Esophagus muscularis mucosa (tissue), 4 donors: ENCODE measurements around the gene TRIM63. TPM values are rescaled to one million over a fixed set of nuclear protein-coding genes. Genes with fewer than 3 reads are reported as not detected.

Experiments used
- DNase-seq: peaks from one replicate; pipeline ENCODE4 v3.0.0-alpha.2; 2017; ENCODE audit errors: extremely low spot score
- H3K27ac ChIP-seq, 4 donors: fragments of 200-600 bp; sonication (generic); replicated peaks in 1 of 4; 1 replicate in 3 of 4; 2 replicates in 1 of 4; pipeline ENCODE4 v1.5.1; 2016 to 2019; ENCODE audit warnings: mild to moderate bottlenecking in 1 of 4
- H3K27me3 ChIP-seq, 4 donors: fragments of 200-600 bp; sonication (generic); one replicate each; pipeline versions ENCODE4 v1.5.1 to v1.6.0; 2016 to 2019
- H3K36me3 ChIP-seq, 4 donors: fragments of 200-600 bp; sonication (generic); one replicate each; pipeline ENCODE4 v1.5.1; 2016 to 2019
- H3K4me1 ChIP-seq, 4 donors: fragments of 200-600 bp; sonication (generic); one replicate each; pipeline ENCODE4 v1.5.1; 2016 to 2019
- H3K4me3 ChIP-seq, 4 donors: fragments of 200-600 bp; sonication (generic); 1 replicate in 2 of 4; 2 replicates in 2 of 4; pipeline ENCODE4 v1.5.1; 2016 to 2019; ENCODE audit warnings: mild to moderate bottlenecking in 4 of 4, moderate library complexity in 1 of 4
- H3K9me3 ChIP-seq, 4 donors: fragments of 200-600 bp; sonication (generic); 1 replicate in 3 of 4; 2 replicates in 1 of 4; pipeline ENCODE4 v1.5.1; 2016 to 2019
- EP300 ChIP-seq: sonication (generic); formaldehyde crosslinking; IDR thresholded peaks from one replicate; pipeline ENCODE4 v1.6.1; 2017; ENCODE audit warnings: antibody characterized with exemption
- POLR2A ChIP-seq: fragments of 450-650 bp; IDR thresholded peaks from one replicate; pipeline ENCODE4 v1.6.1; 2017; ENCODE audit warnings: antibody characterized with exemption, moderate library complexity, mild to moderate bottlenecking, low read depth
- POLR2AphosphoS5 ChIP-seq, 2 donors: sonication (generic); formaldehyde crosslinking; IDR thresholded peaks; one replicate each; pipeline ENCODE4 v1.6.1; 2017; ENCODE audit warnings: antibody characterized with exemption in 2 of 2
- WGBS: methylation state at CpG from one replicate; pipeline ENCODE4 v1.1.5; 2018; 5-methylcytosine and 5-hydroxymethylcytosine counted together
- intact Hi-C: fragments of 100-400 bp; cut with DNase I; formaldehyde crosslinking; loops from one replicate; pipeline ENCODE4 v1.15.1; 2023
- total RNA-seq, 4 donors: library from RNA; depleted of rRNA; stranded (reverse); fragments of >200 nt; gene quantifications; one replicate each; pipeline versions ENCODE4 v1.1.0 to v1.2.1, GENCODE V29; 2016
- TF ChIP-seq, protein P1 (sequence below), 3 experiments: fragments of 200-600 bp in 2 of 3; fragments of 450-650 bp in 1 of 3; sonication (generic) in 2 of 3; IDR thresholded peaks; one replicate each; pipeline ENCODE4 v1.5.1; 2017 to 2019; ENCODE audit warnings: antibody characterized with exemption in 3 of 3, mild to moderate bottlenecking in 2 of 3, moderate library complexity in 1 of 3

TRIM63 gene
- total RNA-seq, 4 donors from 2014 or later = 0.42 to 4.1 (median 2.1) TPM; not detected in 1

DNA sequence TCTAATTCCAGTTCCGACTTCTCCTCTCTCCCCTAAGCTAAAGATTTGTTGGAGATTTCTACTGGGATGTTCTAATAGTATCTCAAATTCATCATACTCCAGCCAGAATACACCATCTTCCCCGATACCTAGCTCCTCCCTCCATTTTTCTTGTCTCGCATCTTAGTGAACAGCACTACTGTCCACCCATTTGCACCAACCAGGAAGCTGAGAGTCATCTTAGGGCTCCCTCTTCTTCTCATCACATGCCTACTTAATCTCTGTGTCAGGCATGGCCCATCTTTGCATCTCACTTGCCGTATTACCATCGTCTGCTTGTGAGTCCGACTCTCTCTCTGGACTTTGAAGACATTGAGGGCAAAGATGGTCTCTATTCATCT lies 3.5 kb upstream of the TRIM63 start:
- no peak overlapping the region for H3K27ac ChIP-seq
- H3K36me3 ChIP-seq = peaks cover 0 to 7% (median 0%) of the 10 kb centered on the region in 4 donors
- no peak overlapping the region for H3K4me3 ChIP-seq
- intact Hi-C loops = no loop called here
- no peaks in the 10 kb centered on the region for H3K4me1 ChIP-seq
- DNase-seq = no peak
- WGBS = 95% methylated on average over 6 of the region's 6 CpGs
- no peaks in the 10 kb centered on the region for H3K9me3 ChIP-seq
- no peak for TF ChIP-seq POLR2A
- TF ChIP-seq, protein P1, sequence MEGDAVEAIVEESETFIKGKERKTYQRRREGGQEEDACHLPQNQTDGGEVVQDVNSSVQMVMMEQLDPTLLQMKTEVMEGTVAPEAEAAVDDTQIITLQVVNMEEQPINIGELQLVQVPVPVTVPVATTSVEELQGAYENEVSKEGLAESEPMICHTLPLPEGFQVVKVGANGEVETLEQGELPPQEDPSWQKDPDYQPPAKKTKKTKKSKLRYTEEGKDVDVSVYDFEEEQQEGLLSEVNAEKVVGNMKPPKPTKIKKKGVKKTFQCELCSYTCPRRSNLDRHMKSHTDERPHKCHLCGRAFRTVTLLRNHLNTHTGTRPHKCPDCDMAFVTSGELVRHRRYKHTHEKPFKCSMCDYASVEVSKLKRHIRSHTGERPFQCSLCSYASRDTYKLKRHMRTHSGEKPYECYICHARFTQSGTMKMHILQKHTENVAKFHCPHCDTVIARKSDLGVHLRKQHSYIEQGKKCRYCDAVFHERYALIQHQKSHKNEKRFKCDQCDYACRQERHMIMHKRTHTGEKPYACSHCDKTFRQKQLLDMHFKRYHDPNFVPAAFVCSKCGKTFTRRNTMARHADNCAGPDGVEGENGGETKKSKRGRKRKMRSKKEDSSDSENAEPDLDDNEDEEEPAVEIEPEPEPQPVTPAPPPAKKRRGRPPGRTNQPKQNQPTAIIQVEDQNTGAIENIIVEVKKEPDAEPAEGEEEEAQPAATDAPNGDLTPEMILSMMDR (IDR thresholded peaks at IDR 0.05) = no peak
- TF ChIP-seq EP300 = no peak
- TF ChIP-seq POLR2AphosphoS5 (IDR thresholded peaks at IDR 0.05) = no peak
- peaks cover 0 to 66% (median 0%) of the 10 kb centered on the region in 4 donors for H3K27me3 ChIP-seq

DNA sequence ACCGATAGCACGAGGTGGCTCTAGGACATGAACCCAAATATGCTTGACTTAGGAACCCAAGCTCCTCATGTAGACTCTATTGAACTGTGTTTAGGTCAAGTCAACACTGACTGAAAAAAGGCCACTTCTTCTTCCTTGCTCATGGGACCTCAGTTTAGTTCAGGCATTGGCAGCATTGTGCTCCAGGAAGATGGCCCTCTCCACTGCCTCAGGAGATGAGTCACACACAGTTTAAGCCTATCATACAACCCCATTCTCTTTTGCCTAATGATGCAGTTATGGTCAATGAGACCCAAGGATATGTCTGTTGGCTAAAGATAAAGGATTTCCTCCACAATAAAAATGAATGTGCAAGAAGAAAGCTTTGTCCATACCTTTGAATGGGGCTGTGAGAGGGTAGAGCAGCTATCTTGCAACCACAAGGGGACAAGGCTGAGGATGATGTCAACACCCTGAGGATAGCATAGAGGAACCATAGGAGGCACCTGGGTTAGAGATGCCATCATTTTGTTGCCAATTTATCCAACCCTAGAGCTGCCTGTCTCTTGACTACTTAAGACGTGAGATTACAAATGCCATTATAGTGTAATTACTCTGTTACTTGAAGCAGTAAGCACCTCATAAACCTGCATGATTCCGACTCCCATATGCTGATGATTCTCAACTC lies 3.0 kb upstream of the TRIM63 start:
- Histone ChIP-seq H3K9me3 (no peaks in the 10 kb centered on the region), H3K4me1 (no peaks in the 10 kb centered on the region), H3K27ac (no peak overlapping the region), H3K36me3 (peaks cover 0 to 13% (median 0%) of the 10 kb centered on the region in 4 donors), H3K4me3 (no peak overlapping the region), H3K27me3 (peaks cover 0 to 63% (median 0%) of the 10 kb centered on the region in 4 donors)
- DNase-seq = no peak
- no peak for TF ChIP-seq POLR2A
- no peak for TF ChIP-seq POLR2AphosphoS5 (IDR thresholded peaks at IDR 0.05)
- no peak for TF ChIP-seq EP300
- TF ChIP-seq, protein P1 (IDR thresholded peaks at IDR 0.05) = no peak
- 91% methylated on average over 4 of the region's 4 CpGs for WGBS
- intact Hi-C loops = no loop called here

GRCh38 chr1:26069941-26070295 lies 2.5 kb upstream of the TRIM63 start:
- H3K27me3 ChIP-seq = peaks cover 0 to 58% (median 0%) of the 10 kb centered on the region in 4 donors
- peaks cover 0 to 18% (median 0%) of the 10 kb centered on the region in 4 donors for H3K36me3 ChIP-seq
- H3K4me3 ChIP-seq = no peak overlapping the region
- H3K9me3 ChIP-seq = no peaks in the 10 kb centered on the region
- H3K4me1 ChIP-seq = no peaks in the 10 kb centered on the region
- no peak for DNase-seq
- 86% methylated on average over 1 of the region's 1 CpG for WGBS
- H3K27ac ChIP-seq = no peak overlapping the region
- TF ChIP-seq POLR2AphosphoS5 (IDR thresholded peaks at IDR 0.05) (no peak), POLR2A (no peak), EP300 (no peak)
- TF ChIP-seq, protein P1 (IDR thresholded peaks at IDR 0.05) = no peak
- intact Hi-C loops = no loop called here

DNA sequence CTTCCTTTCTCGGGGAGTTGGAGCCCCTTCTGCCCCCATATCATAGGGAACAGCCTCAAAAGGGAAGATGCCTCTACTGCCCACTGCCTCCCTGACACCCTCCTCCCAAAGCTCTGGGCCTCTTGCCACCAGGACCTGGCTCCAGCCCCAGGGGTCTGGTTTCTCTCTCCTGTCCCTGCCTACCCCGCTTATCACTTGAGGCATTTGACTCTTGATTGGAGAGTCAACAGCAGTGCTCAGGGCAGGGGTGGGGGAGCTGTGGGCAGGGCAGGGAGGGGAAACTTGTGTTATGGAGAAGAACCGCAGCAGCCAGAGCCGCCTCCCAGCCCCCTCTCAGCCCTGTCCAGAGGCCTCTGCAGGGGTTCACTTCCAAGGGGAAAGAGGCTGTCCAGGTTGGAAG lies 573 bp downstream of the TRIM63 start:
- intact Hi-C loops = no loop called here
- DNase-seq = no peak
- TF ChIP-seq POLR2A (no peak), EP300 (no peak), POLR2AphosphoS5 (IDR thresholded peaks at IDR 0.05) (no peak)
- TF ChIP-seq, protein P1 (IDR thresholded peaks at IDR 0.05) = no peak
- WGBS = 47% methylated on average over 4 of the region's 4 CpGs
- H3K36me3 ChIP-seq = peaks cover 0 to 48% (median 0%) of the 10 kb centered on the region in 4 donors
- no peak overlapping the region for H3K27ac ChIP-seq
- H3K27me3 ChIP-seq = peaks cover 0 to 37% (median 0%) of the 10 kb centered on the region in 4 donors
- H3K9me3 ChIP-seq = no peaks in the 10 kb centered on the region
- H3K4me1 ChIP-seq = no peaks in the 10 kb centered on the region
- H3K4me3 ChIP-seq = no peak overlapping the region

- WGBS = 92% methylated on average over 5 of the region's 15 CpGs
- Histone ChIP-seq H3K27me3 (peaks cover 0 to 36% (median 0%) of the 10 kb centered on the region in 4 donors), H3K9me3 (no peaks in the 10 kb centered on the region), H3K27ac (no peak overlapping the region), H3K4me3 (no peak overlapping the region), H3K36me3 (peaks cover 0 to 55% (median 0%) of the 10 kb centered on the region in 4 donors), H3K4me1 (no peaks in the 10 kb centered on the region)
- no peak for DNase-seq
- intact Hi-C loops = no loop called here
- TF ChIP-seq POLR2A = no peak
- TF ChIP-seq, protein P1 (IDR thresholded peaks at IDR 0.05) = no peak
- TF ChIP-seq EP300 = no peak
- TF ChIP-seq POLR2AphosphoS5 (IDR thresholded peaks at IDR 0.05) = no peak
Measured at GRCh38 chr1:26066160-26066559, 1.3 kb downstream of the TRIM63 start.
